ENCODE measurements around the gene KLHL7.

Gene KLHL7

DNA sequence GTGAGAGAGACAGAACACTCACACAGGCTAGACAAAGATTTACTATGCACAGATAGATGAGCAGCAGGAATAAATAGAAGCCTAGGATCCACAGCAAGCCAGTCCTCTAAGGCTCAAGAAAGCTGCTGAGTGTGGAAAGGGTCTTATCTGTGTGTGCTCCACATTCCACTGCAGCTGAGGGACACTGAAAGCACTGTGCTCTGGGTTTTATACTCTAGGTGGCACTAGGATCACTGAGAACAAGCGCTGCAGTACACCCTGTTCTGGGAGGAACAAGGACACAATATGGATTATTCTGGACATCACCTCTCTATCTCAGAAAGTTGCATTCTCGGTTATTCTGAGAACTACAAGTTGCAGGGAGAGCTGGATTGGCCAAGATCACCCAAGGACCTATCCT is 4.9 kb upstream of the KLHL7 start:
- H3K4me1 ChIP-seq: no peaks in the 10 kb centered on the region

DNA sequence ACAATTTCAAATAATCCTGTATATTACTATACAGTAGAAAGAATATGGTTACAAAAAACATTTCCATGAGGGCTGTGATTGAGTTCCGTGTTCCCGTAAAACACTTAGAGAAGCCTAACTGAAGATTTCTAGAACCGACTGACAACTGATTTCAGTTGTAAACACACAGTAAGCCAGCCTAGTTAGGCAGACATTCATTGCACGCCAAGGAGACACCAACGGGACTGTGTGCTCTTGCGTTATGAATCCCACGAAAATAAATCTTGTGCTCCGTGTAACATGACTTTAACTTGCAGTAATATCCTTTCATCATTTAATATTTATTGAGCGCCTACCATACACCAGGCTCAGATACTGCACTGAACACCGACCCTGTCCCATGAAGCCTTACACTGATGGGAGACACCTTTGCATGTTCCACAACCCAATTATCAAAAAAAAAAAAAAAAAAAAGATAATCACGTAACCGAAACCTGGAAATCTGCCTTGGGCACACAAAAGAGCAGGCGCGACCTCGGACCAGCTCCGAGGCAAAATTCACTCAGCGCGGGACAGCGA is 420 bp upstream of the KLHL7 start:
- TF ChIP-seq, protein P1, sequence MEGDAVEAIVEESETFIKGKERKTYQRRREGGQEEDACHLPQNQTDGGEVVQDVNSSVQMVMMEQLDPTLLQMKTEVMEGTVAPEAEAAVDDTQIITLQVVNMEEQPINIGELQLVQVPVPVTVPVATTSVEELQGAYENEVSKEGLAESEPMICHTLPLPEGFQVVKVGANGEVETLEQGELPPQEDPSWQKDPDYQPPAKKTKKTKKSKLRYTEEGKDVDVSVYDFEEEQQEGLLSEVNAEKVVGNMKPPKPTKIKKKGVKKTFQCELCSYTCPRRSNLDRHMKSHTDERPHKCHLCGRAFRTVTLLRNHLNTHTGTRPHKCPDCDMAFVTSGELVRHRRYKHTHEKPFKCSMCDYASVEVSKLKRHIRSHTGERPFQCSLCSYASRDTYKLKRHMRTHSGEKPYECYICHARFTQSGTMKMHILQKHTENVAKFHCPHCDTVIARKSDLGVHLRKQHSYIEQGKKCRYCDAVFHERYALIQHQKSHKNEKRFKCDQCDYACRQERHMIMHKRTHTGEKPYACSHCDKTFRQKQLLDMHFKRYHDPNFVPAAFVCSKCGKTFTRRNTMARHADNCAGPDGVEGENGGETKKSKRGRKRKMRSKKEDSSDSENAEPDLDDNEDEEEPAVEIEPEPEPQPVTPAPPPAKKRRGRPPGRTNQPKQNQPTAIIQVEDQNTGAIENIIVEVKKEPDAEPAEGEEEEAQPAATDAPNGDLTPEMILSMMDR (IDR thresholded peaks at IDR 0.05; ENCODE audit: low read depth, low read length): no peak
- Histone ChIP-seq H3K27me3 (no peaks in the 10 kb centered on the region), H3K36me3 (no peaks in the 10 kb centered on the region), H3K4me3 (ENCODE audit: low read depth, low read length) (peak overlapping the region; percentile 77), H3K9me3 (no peaks in the 10 kb centered on the region; the same call in 1 of the 2 replicates), H3K4me1 (no peaks in the 10 kb centered on the region; the same call in 1 of the 2 replicates)
- DNase-seq: no peak

More for the DNA sequence above, 4.9 kb upstream of the KLHL7 start:
- H3K36me3 ChIP-seq: no peaks in the 10 kb centered on the region
- TF ChIP-seq, protein P1 (IDR thresholded peaks at IDR 0.05; ENCODE audit: low read depth, low read length): peak; percentile 54
- H3K4me3 ChIP-seq (ENCODE audit: low read depth, low read length): no peak overlapping the region
- H3K9me3 ChIP-seq: no peaks in the 10 kb centered on the region; the same call in 1 of the 2 replicates
- DNase-seq: no peak
- no peaks in the 10 kb centered on the region for H3K27me3 ChIP-seq

DNA sequence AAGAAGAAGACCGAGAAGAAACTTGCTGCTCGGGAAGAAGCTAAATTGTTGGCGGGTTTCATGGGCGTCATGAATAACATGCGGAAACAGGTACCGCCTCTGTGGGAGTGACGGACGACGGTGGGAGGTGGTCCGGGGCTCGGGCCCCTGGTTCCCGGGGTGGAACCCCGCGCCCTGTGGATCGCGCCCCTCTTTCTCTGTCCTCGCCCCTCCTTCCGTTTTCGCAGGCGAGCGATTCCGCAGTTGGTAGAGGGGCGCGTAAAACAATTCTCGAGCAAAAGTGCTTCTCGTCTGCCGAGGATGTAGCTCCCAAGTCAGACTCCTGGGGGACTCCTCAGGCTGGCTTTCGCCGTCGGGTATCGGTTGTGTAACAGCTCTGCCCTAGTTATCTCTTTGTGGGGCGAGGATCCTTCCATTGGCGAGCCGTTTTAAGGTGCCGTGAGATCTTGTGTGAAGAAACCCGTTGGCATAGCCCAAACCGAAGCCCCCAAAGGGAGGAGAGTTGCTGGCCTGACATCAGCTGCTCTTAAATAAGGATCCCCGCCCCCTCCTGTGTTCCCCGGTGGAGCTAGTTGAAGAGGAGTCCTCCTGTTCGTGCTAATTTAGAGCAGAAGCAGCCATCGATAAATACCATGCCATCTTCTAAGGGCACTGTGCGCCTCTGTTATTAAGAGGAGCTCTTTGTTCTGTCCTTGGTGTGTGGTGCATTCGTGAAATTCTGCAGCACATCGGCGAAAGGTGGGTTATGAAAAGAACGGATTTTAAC is 655 bp downstream of the KLHL7 start:
- Histone ChIP-seq H3K36me3 (no peaks in the 10 kb centered on the region), H3K4me1 (no peaks in the 10 kb centered on the region; the same call in 1 of the 2 replicates), H3K9me3 (no peaks in the 10 kb centered on the region; the same call in 1 of the 2 replicates), H3K4me3 (ENCODE audit: low read depth, low read length) (peak overlapping the region; percentile 77), H3K27me3 (no peaks in the 10 kb centered on the region)
- TF ChIP-seq, protein P1 (IDR thresholded peaks at IDR 0.05; ENCODE audit: low read depth, low read length): peak; percentile 11; the same call in 1 of the 2 replicates
- peak; percentile 46 for DNase-seq

DNA sequence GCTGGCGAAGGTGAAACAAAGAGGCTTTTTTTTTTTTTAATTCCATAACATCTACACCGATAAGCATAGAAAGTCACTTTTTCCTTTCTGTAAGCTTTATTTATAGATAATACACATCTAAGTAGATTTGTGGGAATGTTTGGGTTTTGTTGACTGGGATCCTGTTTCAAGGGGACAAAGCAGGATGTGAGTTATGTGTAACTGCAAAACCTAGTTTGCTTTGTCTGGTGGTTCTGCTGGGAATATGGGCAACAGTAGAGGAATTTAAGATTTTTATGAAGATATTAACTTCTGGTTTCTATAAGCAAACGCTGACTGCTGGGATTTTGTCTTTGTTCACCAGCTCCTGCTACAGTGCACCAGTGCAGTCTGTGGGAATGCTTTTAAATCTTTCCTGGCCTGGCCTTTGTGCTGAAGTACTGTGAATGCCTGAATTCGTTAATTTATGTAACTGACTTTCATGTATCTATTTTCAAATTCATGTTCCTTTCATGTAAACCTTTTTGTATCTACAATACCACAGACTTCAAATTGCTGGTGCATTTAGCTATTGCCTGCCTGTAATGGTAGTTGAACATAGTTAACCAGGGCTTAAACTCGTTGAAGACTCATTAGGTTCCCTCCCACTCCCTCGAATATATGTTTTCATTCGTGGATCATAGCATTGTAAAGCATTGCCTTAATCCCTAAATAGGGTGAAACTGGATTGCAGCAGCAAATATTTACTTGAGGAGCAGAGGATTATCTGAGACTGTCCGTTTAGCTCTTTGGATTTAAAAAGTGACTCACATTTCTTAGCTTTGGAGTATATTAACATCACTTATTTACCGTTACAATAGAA is 1.5 kb downstream of the KLHL7 start:
- peak overlapping the region; percentile 77 for H3K4me3 ChIP-seq (ENCODE audit: low read depth, low read length)
- TF ChIP-seq, protein P1 (IDR thresholded peaks at IDR 0.05; ENCODE audit: low read depth, low read length): no peak
- no peaks in the 10 kb centered on the region; the same call in 1 of the 2 replicates for H3K4me1 ChIP-seq
- no peaks in the 10 kb centered on the region for H3K36me3 ChIP-seq
- no peaks in the 10 kb centered on the region for H3K27me3 ChIP-seq
- no peaks in the 10 kb centered on the region; the same call in 1 of the 2 replicates for H3K9me3 ChIP-seq
- no peak for DNase-seq

DNA sequence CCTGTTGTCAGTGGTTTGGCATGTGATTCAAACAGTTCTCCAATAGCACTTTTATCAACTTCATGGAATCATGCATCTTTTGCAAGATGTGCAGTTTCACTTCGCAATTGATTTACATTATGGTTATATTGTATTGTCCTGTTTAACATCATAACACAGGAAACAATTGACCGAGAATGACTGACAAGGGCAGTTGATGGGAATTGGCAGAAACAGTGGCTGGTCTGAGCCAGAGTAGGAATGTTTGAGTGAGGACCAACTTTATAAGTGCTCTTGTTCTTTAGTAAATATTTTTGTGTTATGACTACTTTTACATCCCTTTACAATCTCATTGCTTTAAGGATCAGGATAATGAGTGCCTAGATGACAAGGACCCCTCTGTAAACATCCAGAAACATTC is 2.2 kb downstream of the KLHL7 start:
- Histone ChIP-seq H3K4me3 (ENCODE audit: low read depth, low read length) (no peak overlapping the region), H3K4me1 (no peaks in the 10 kb centered on the region; the same call in 1 of the 2 replicates), H3K9me3 (no peaks in the 10 kb centered on the region), H3K27me3 (no peaks in the 10 kb centered on the region), H3K36me3 (no peaks in the 10 kb centered on the region)
- DNase-seq: no peak
- TF ChIP-seq, protein P1 (IDR thresholded peaks at IDR 0.05; ENCODE audit: low read depth, low read length): no peak
